HG03045 (cell line): ENCODE measurements around the gene GABARAPL1.
"Not testable (repeated sequence)": the region's sequence is repeated elsewhere in the genome, so short reads cannot be mapped to it uniquely, and the experiment has no call there.

Experiments
- ATAC-seq: cut with Tn5 transposase; IDR thresholded peaks from one replicate; pipeline ENCODE4 v1.9.1; 2021; ENCODE audit warnings: mild to moderate bottlenecking, moderate library complexity; ENCODE audit not compliant: unreplicated experiment

The GABARAPL1 gene

GRCh38 chr12:10196210-10196609 is 16.5 kb upstream of the GABARAPL1 start:
- ATAC-seq: no peak

GRCh38 chr12:10197879-10198278 is 14.8 kb upstream of the GABARAPL1 start:
- ATAC-seq: no peak

GRCh38 chr12:10204495-10204894 is 8.2 kb upstream of the GABARAPL1 start:
- ATAC-seq: not testable (repeated sequence)

- ATAC-seq: no peak
These were observed 7.4 kb upstream of the GABARAPL1 start for GRCh38 chr12:10205220-10205807.

- no peak for ATAC-seq
These were observed 5.5 kb upstream of the GABARAPL1 start for GRCh38 chr12:10207136-10207535.

DNA sequence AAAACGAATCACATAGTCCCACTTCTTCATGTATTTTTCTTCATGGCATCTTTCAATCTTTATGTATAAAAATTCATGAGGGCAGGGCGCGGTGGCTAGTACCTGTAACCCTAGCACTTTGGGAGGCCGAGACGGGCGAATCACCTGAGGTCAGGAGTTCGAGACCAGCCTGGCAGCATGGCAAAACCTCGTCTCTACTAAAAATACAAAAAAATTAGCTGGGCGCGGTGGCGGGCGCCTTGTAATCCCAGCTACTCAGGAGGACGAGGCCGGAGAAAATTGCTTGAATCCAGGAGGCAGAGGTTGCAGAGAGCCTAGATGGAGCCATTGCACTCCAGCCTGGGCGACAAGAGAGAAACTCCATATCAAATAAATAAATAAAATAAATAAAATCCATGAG is 2.5 kb upstream of the GABARAPL1 start:
- ATAC-seq: no peak

DNA sequence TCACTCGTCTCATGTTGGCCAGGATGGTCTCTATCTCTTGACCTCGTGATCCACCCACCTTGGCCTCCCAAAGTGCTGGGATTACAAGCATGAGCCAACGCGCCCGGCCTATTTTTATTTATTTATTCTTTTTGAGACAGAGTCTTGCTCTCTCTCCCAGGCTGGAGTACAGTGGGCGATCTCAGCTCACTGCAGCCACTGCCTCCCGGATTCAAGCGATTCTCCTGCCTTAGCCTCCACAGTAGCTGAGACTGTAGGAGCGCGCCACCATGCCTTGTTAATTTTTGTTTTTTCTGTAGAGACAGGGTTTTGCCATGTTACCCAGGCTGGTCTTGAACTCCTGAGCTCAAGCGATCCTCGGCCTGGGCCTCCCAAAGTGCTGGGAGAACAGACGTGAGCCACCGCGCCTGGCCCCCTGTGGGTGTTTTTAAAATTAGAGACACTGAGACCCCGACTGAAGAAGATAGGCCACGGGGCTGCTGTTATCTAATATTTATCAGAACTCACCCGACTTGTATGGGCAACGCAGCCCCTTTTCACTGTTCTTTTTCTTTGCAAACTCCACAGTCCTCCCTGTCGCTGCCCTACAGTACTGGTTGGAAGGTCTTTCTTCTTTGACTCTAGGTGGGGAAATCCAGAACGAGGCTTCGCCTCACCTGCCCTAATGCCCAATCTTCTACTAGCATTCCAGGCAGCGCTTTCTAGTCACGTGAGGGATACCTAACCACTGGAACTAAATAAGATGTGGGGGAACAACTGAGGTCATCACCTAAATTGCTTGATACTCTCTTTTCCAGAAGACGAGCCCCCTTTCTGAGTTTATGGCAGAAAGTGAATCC is 1.4 kb upstream of the GABARAPL1 start:
- ATAC-seq: no peak

GRCh38 chr12:10211940-10212738 is 538 bp upstream of the GABARAPL1 start:
- peak; percentile 77 for ATAC-seq

GRCh38 chr12:10213168-10214135 is 775 bp downstream of the GABARAPL1 start:
- ATAC-seq: peak; percentile 60

DNA sequence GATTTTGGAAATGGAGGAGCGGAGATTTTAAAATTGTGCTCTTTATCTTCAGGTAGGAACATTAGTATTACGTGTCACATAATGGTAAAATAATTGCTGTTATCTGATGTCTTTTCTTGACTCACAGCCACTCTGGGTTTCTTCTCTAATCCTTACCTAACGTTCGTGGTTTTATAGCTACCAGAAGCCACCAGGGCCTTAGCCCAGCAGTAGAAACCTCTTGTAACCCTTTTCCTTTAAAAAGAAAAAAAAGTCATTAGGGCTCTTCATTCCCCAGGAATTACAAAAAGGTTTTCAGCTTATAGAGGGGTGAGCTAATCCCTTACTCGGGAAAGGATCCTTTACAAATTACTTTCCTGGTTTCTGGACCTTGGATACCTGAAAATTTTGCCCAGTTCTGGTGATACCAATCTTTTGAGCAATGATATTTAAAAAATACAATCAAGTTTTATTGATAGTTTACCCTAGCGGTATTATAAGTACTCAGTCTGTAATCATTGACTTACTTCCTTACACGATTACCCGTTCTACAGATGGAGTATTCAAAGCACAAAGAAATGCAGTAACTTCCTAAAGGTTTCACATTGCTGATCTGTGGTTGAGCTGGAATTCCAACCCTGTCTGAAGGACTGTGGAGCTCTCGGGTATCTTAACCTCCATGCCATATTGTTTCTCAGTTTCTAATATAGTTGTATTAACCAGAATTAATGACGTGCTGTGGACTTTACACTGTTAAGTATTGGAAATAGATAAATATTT is 1.6 kb downstream of the GABARAPL1 start:
- ATAC-seq: no peak

DNA sequence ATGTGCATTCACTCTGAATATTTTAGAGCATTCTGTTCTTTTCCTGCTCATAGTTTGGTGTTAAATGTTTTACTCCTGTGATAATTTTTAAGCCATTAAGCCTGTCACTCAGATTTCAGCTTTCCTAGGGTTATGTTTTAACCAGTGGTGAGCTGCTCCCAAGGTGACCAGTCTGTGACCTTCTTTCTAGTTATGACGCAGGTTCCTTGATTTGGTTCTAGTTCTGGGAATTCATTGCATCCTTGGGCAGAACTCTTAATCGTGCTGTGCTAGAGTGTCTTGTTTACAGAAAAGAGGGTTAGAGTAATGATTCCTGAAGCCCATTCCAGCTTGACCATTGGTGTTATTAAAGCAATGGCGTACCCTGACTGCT is 2.2 kb downstream of the GABARAPL1 start:
- ATAC-seq: no peak

- ATAC-seq: no peak
These were observed 2.8 kb downstream of the GABARAPL1 start for GRCh38 chr12:10215436-10215835.

- ATAC-seq: not testable (repeated sequence)
These were observed 3.3 kb downstream of the GABARAPL1 start for GRCh38 chr12:10215946-10216345.

DNA sequence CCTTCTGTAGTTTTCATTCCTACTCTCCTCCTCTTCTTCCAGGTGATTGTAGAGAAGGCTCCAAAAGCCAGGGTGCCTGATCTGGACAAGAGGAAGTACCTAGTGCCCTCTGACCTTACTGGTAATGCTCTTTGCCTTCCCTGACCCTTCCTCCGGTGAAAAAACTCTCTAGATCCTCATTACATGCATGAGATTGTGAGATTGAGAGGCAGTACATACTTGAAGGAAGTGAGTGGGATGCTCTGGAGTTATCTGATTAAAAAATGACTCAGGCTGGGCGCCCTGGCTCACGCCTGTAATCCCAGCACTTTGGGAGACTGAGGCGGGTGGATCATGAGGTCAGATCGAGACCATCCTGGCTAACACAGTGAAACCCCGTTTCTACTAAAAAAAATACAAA is 5.3 kb downstream of the GABARAPL1 start:
- ATAC-seq: no peak

- no peak for ATAC-seq
These were observed 7.9 kb downstream of the GABARAPL1 start for GRCh38 chr12:10220398-10221077.

GRCh38 chr12:10221846-10222245 is 9.2 kb downstream of the GABARAPL1 start:
- no peak for ATAC-seq

DNA sequence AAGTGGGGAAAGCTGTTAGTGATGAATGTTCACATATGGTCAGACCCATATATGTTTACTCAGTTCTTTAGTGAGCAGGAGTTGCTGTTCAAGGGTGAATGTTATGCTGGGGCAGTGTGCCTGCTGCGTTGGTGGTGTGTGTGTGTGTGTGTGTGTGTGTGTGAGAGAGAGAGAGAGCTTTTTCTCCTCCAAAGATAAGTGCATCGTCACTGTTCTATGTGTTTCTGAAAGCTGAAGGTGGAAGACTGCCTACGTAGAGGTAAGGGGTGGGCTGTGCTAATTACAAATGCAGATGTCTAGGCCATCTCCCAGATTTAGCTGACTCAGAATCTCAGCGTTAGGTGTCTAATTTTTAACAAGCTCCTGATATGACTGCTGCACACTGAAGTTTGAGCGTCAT is 10.5 kb downstream of the GABARAPL1 start:
- ATAC-seq: no peak

DNA sequence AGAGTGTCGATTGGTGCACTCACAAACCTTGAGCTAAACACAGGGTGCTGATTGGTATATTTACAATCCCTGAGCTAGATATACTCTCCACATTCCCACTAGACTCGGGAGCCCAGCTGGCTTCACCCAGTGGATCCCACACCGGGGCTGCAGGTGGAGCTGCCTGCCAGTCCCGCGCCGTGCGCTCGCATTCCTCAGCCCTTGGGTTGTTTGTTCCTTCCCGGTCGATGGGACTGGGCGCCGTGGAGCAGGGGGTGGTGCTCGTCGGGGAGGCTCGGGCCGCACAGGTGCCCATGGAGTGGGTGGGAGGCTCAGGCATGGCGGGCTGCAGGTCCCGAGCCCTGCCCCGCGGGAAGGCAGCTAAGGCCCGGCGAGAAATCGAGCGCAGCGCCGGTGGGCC is 12.7 kb downstream of the GABARAPL1 start:
- ATAC-seq: not testable (repeated sequence)

- no peak for ATAC-seq
These were observed 13.4 kb downstream of the GABARAPL1 start for GRCh38 chr12:10226086-10226485.
